Ishikawa (cell line): Measurements from ENCODE around the gene GPRASP3.

Experiments used
- CEBPB ChIP-seq: IDR thresholded peaks from 2 replicates; pipeline ENCODE4 v1.6.1; 2012
- CREB1 ChIP-seq: IDR thresholded peaks from 2 replicates; pipeline ENCODE4 v1.6.1; 2012; ENCODE audit warnings: low read depth
- EGR1 ChIP-seq: IDR thresholded peaks from 2 replicates; pipeline ENCODE4 v1.6.1; 2012
- EP300 ChIP-seq: IDR thresholded peaks from 2 replicates; pipeline ENCODE4 v1.6.1; 2012; ENCODE audit warnings: borderline replicate concordance
- FOXM1 ChIP-seq: IDR thresholded peaks from 2 replicates; pipeline ENCODE4 v1.6.1; 2012; ENCODE audit warnings: low read depth, borderline replicate concordance
- NFIC ChIP-seq: IDR thresholded peaks from 2 replicates; pipeline ENCODE4 v1.6.1; 2012
- RAD21 ChIP-seq: IDR thresholded peaks from 2 replicates; pipeline ENCODE4 v1.6.1; 2012; ENCODE audit warnings: low read depth
- REST ChIP-seq: IDR thresholded peaks from 2 replicates; pipeline ENCODE4 v1.6.1; 2012; ENCODE audit warnings: low read depth, mild to moderate bottlenecking
- TAF1 ChIP-seq: IDR thresholded peaks from 2 replicates; pipeline ENCODE4 v1.6.1; 2012; ENCODE audit warnings: low read depth, mild to moderate bottlenecking
- TCF12 ChIP-seq: IDR thresholded peaks from 2 replicates; pipeline ENCODE4 v1.6.1; 2012; ENCODE audit warnings: low read depth
- YY1 ChIP-seq: IDR thresholded peaks from 2 replicates; pipeline ENCODE4 v1.6.1; 2012; ENCODE audit warnings: low read depth
- ZBTB7A ChIP-seq: IDR thresholded peaks from 2 replicates; pipeline ENCODE4 v1.6.1; 2012; ENCODE audit warnings: low read depth
- TF ChIP-seq, protein P1 (sequence below): IDR thresholded peaks from 2 replicates; pipeline ENCODE4 v1.6.1; 2012
- TF ChIP-seq, protein P2 (sequence below): IDR thresholded peaks from 2 replicates; pipeline ENCODE4 v1.6.1; 2012

DNA sequence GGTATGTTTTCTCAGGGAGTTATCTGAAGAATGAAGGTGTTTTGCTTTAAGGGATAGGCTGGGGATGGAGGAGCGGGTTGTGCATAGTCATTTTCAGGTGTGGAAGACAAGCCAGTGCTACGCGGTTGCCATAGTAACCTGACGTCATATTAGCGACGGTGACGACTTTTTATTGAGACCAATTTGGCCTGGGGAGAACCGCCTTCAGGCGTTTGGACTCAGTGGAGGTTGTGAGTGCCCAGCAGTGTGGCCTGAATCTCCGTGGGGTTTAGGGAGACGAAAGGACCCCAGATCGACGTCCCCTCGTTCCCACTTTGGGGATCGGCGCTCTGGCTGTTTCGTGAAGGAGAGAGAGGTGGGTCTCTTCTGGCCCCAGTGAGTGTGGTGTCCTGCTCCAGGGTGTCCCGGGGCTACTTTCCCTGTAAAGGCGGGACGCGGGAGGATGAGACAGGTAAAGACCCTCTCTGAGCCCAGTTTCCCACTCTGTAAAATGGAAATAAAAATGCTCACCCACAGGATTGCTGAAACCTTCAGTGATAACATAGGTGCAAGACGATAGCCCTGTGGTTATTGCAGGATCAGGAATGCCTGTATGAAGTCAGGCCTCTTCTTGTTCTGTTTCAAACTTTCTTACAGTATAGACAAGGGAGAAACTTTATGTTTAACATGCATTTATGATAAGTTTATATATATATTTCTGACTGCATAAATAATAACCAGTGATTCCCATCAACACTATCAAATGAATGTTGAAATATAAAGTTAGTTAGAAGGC, 48.6 kb downstream of the GPRASP3 start:
- TF ChIP-seq, protein P1, sequence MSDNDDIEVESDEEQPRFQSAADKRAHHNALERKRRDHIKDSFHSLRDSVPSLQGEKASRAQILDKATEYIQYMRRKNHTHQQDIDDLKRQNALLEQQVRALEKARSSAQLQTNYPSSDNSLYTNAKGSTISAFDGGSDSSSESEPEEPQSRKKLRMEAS: peak; percentile 38; the same call in 1 of the 2 replicates
- no peak for TF ChIP-seq RAD21
- TF ChIP-seq ZBTB7A: no peak
- peak; percentile 58 for TF ChIP-seq TAF1
- no peak for TF ChIP-seq EGR1
- no peak for TF ChIP-seq REST
- peak; percentile 97 for TF ChIP-seq CREB1
- no peak for TF ChIP-seq FOXM1
- no peak for TF ChIP-seq TCF12
- no peak for TF ChIP-seq YY1
- no peak for TF ChIP-seq EP300
- TF ChIP-seq, protein P2, sequence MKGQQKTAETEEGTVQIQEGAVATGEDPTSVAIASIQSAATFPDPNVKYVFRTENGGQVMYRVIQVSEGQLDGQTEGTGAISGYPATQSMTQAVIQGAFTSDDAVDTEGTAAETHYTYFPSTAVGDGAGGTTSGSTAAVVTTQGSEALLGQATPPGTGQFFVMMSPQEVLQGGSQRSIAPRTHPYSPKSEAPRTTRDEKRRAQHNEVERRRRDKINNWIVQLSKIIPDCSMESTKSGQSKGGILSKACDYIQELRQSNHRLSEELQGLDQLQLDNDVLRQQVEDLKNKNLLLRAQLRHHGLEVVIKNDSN: no peak
- no peak for TF ChIP-seq NFIC
- TF ChIP-seq CEBPB: no peak
